HepG2 (cell line): ENCODE results near the gene ESF1. TPM values are rescaled to one million over a fixed set of nuclear protein-coding genes. Genes with fewer than 3 reads are reported as not detected.

Source experiments
- AGO2 ChIP-seq: fragments of 200-400 bp; formaldehyde crosslinking; optimal IDR thresholded peaks from 2 replicates; pipeline ENCODE3; 2017; ENCODE audit warnings: mild to moderate bottlenecking, low read depth, low read length, moderate library complexity
- ATAD3A ChIP-seq: sonication (generic); formaldehyde crosslinking; IDR thresholded peaks from 2 replicates; pipeline ENCODE4 v1.4.0; 2020; ENCODE audit warnings: missing genetic modification reagents
- ATF7 ChIP-seq, 2 experiments: fragments of 450-650 bp in 1 of 2; sonication (generic) in 1 of 2; formaldehyde crosslinking in 1 of 2; IDR thresholded peaks; 2 replicates each; pipeline versions ENCODE4 v1.4.0 to v1.6.1; 2016 to 2020; ENCODE audit warnings: antibody characterized with exemption in 1 of 2, mild to moderate bottlenecking in 1 of 2, missing genetic modification reagents in 1 of 2
- GATAD1 ChIP-seq: IDR thresholded peaks from 2 replicates; pipeline ENCODE4 v1.6.1; 2016; ENCODE audit warnings: missing genetic modification reagents, missing compliant biosample characterization
- ISL2 ChIP-seq: sonication (generic); formaldehyde crosslinking; IDR thresholded peaks from 2 replicates; pipeline ENCODE4 v1.5.0; 2020; ENCODE audit warnings: missing genetic modification reagents
- KDM5A ChIP-seq: fragments of 200-600 bp; sonication (generic); IDR thresholded peaks from 2 replicates; pipeline ENCODE4 v1.7.0; 2018; ENCODE audit warnings: antibody characterized with exemption, mild to moderate bottlenecking, low read length, borderline replicate concordance
- NAIF1 ChIP-seq: sonication (generic); formaldehyde crosslinking; IDR thresholded peaks from 2 replicates; pipeline ENCODE4 v1.5.0; 2020; ENCODE audit warnings: mild to moderate bottlenecking, missing genetic modification reagents, borderline replicate concordance
- NFKBIZ ChIP-seq: IDR thresholded peaks from 2 replicates; pipeline ENCODE4 v1.6.1; 2018; ENCODE audit warnings: missing genetic modification reagents, missing compliant biosample characterization
- NKX3-1 ChIP-seq: sonication (generic); formaldehyde crosslinking; IDR thresholded peaks from 2 replicates; pipeline ENCODE4 v1.5.0; 2020; ENCODE audit warnings: missing genetic modification reagents
- REXO4 ChIP-seq: sonication (generic); formaldehyde crosslinking; IDR thresholded peaks from 2 replicates; pipeline ENCODE4 v1.8.0; 2022; ENCODE audit warnings: missing genetic modification reagents, mild to moderate bottlenecking, borderline replicate concordance
- RFX3 ChIP-seq: IDR thresholded peaks from 2 replicates; pipeline ENCODE4 v1.6.1; 2016; ENCODE audit warnings: missing biosample characterization, missing genetic modification reagents
- SMAD1 ChIP-seq: sonication (generic); formaldehyde crosslinking; IDR thresholded peaks from 2 replicates; pipeline ENCODE4 v1.4.0; 2020; ENCODE audit warnings: missing genetic modification reagents, low read depth, mild to moderate bottlenecking, borderline replicate concordance
- STAT5B ChIP-seq: sonication (generic); formaldehyde crosslinking; IDR thresholded peaks from 2 replicates; pipeline ENCODE4 v1.4.0; 2020; ENCODE audit warnings: missing genetic modification reagents
- SUZ12 ChIP-seq: fragments of 150-350 bp; IDR thresholded peaks from 2 replicates; pipeline ENCODE4 v1.6.1; 2014; ENCODE audit warnings: low read depth, low read length
- TCF7 ChIP-seq: sonication (generic); IDR thresholded peaks from 2 replicates; pipeline ENCODE4 v1.6.1; 2016; ENCODE audit warnings: antibody characterized with exemption, low read depth
- ZFP62 ChIP-seq: sonication (generic); formaldehyde crosslinking; IDR thresholded peaks from 2 replicates; pipeline ENCODE4 v1.4.0; 2020; ENCODE audit warnings: missing genetic modification reagents
- ZNF251 ChIP-seq: sonication (generic); formaldehyde crosslinking; IDR thresholded peaks from 2 replicates; pipeline ENCODE4 v1.9.0; 2021; ENCODE audit warnings: mild to moderate bottlenecking, missing genetic modification reagents
- ZNF264 ChIP-seq: sonication (generic); formaldehyde crosslinking; IDR thresholded peaks from 2 replicates; pipeline ENCODE4 v1.4.0; 2020; ENCODE audit warnings: missing genetic modification reagents
- ZNF317 ChIP-seq: sonication (generic); formaldehyde crosslinking; IDR thresholded peaks from 2 replicates; pipeline ENCODE4 v1.5.0; 2020; ENCODE audit warnings: mild to moderate bottlenecking, missing genetic modification reagents
- ZNF496 ChIP-seq: sonication (generic); formaldehyde crosslinking; IDR thresholded peaks from 2 replicates; pipeline ENCODE4 v1.8.1; 2023; ENCODE audit warnings: mild to moderate bottlenecking, moderate library complexity, missing genetic modification reagents; ENCODE audit not compliant: insufficient replicate concordance
- ZNF530 ChIP-seq: sonication (generic); formaldehyde crosslinking; IDR thresholded peaks from 2 replicates; pipeline ENCODE4 v1.5.0; 2020; ENCODE audit warnings: low read depth, mild to moderate bottlenecking, missing genetic modification reagents
- ZNF614 ChIP-seq: IDR thresholded peaks from 2 replicates; pipeline ENCODE4 v1.6.1; 2018; ENCODE audit warnings: missing biosample characterization, missing genetic modification reagents, inconsistent platforms, borderline replicate concordance
- ZNF749 ChIP-seq: sonication (generic); formaldehyde crosslinking; IDR thresholded peaks from 2 replicates; pipeline ENCODE4 v1.8.0; 2022; ENCODE audit warnings: mild to moderate bottlenecking, missing genetic modification reagents, moderate library complexity, borderline replicate concordance
- ZNF782 ChIP-seq: sonication (generic); formaldehyde crosslinking; IDR thresholded peaks from 2 replicates; pipeline ENCODE4 v1.4.0; 2020; ENCODE audit warnings: missing genetic modification reagents, mild to moderate bottlenecking, borderline replicate concordance
- ZZZ3 ChIP-seq: sonication (generic); formaldehyde crosslinking; IDR thresholded peaks from 2 replicates; pipeline ENCODE4 v1.4.0; 2020; ENCODE audit warnings: missing genetic modification reagents, mild to moderate bottlenecking, borderline replicate concordance
- polyA plus RNA-seq, 8 experiments: library from polyadenylated mRNA; depleted of rRNA in 3 of 8; stranded (reverse) in 7 of 8; unstranded in 1 of 8; fragments of >200 nt; fragmentation: Illumina TruSeq in 4 of 8; extraction: Trizol in 4 of 8; gene quantifications; 2 replicates each; pipeline versions ENCODE4 v1.2.1 to v1.2.3, GENCODE V29; 2011 to 2016; ENCODE audit warnings: low read depth in 4 of 8, missing spikeins in 1 of 8, mixed read lengths in 1 of 8; ENCODE audit not compliant: insufficient read depth in 1 of 8
- total RNA-seq, 5 experiments: library from RNA; depleted of rRNA; stranded (reverse); fragments of >200 nt; fragmentation: Illumina TruSeq; extraction: Trizol; gene quantifications; 2 replicates each; pipeline ENCODE4 v1.2.3, GENCODE V29; 2016; ENCODE audit warnings: low read depth in 1 of 5
- TF ChIP-seq, protein P1 (sequence below): sonication (generic); formaldehyde crosslinking; IDR thresholded peaks from 2 replicates; pipeline ENCODE4 v1.5.0; 2020; ENCODE audit warnings: missing genetic modification reagents, mild to moderate bottlenecking, borderline replicate concordance
- TF ChIP-seq, protein P2 (sequence below): sonication (generic); formaldehyde crosslinking; IDR thresholded peaks from 2 replicates; pipeline ENCODE4 v1.8.0; 2022; ENCODE audit warnings: mild to moderate bottlenecking, missing genetic modification reagents, moderate library complexity
- TF ChIP-seq, protein P3 (sequence below): sonication (generic); formaldehyde crosslinking; IDR thresholded peaks from 2 replicates; pipeline ENCODE4 v1.5.1; 2020; ENCODE audit warnings: mild to moderate bottlenecking, missing genetic modification reagents, moderate library complexity

Gene ESF1
- total and polyA plus RNA-seq, 2 of the 13 experiments (the other 11 are each of a cell fraction or from before 2014, with no cell fraction given), result 7.3 to 66.9 TPM

DNA sequence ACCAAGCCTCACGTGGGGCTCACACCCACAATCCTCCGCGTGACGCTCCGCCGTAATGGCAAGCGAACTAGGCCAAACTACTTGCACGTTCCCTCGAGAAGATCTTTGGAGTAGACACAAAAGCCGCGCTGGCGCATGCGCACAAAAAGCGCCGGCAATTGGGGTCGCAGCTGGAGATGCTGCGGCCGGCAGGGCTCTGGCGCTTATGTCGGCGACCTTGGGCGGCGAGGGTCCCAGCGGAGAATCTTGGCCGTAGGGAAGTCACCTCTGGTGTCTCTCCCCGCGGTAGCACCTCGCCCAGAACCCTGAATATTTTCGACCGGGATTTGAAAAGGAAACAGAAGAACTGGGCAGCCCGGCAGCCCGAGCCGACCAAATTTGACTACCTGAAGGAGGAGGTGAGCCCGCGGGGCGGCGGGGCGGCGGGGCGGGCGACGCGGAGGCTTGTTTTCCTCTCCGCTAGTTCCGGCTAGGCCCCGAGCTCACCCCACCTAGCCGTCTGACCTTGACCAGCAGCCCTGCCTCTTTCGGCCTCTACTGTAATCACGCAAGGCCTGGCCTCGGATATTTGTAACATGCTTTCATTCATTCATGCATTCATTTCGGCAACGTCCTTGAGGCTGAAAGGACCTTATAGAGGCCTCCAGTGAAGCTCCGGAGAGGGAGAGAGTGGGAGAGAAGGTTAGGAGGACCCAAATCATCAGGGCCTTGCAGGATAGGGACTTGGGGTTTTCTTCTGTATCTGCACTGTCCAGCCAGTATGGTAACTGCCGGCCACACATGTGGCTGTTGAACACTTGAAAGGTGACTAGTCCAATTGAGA is at the start of gene ESF1, which contains the start of gene NDUFAF5 (continued):
- TF ChIP-seq, protein P1, sequence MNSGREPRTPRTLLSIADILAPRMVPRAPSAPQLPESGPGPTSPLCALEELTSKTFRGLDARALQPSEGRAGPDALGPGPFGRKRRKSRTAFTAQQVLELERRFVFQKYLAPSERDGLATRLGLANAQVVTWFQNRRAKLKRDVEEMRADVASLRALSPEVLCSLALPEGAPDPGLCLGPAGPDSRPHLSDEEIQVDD (CRISPR knock-in tag), result peak; percentile 49; the same call in 1 of the 2 replicates
- TF ChIP-seq ZNF782 (CRISPR knock-in tag), result peak; percentile 61
- peak; percentile 97 for TF ChIP-seq STAT5B (CRISPR knock-in tag)
- TF ChIP-seq AGO2, result peak; percentile 83
- TF ChIP-seq ZZZ3 (CRISPR knock-in tag), result peak; percentile 97
- no peak; the same call in 1 of the 2 replicates for TF ChIP-seq RFX3 (CRISPR knock-in tag)
- TF ChIP-seq, protein P2, sequence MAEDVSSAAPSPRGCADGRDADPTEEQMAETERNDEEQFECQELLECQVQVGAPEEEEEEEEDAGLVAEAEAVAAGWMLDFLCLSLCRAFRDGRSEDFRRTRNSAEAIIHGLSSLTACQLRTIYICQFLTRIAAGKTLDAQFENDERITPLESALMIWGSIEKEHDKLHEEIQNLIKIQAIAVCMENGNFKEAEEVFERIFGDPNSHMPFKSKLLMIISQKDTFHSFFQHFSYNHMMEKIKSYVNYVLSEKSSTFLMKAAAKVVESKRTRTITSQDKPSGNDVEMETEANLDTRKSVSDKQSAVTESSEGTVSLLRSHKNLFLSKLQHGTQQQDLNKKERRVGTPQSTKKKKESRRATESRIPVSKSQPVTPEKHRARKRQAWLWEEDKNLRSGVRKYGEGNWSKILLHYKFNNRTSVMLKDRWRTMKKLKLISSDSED, result 0 out of 2 replicates have a peak, but pooled peaks have one; percentile 13
- TF ChIP-seq ZFP62 (CRISPR knock-in tag), result no peak
- TF ChIP-seq ZNF496 (CRISPR knock-in tag), result peak; percentile 50
- peak; percentile 99 for TF ChIP-seq GATAD1 (CRISPR knock-in tag)
- no peak for TF ChIP-seq ZNF530 (CRISPR knock-in tag)
- peak; percentile 76; the same call in 1 of the 2 replicates for TF ChIP-seq SMAD1 (CRISPR knock-in tag)
- TF ChIP-seq ZNF264, result peak; percentile 80; the same call in 1 of the 2 replicates
- peak; percentile 98 for TF ChIP-seq NFKBIZ (CRISPR knock-in tag)
- TF ChIP-seq REXO4, result no peak
- TF ChIP-seq ZNF317 (CRISPR knock-in tag), result peak; percentile 78; the same call in 1 of the 2 replicates
- TF ChIP-seq ZNF251 (CRISPR knock-in tag), result peak; percentile 52; the same call in 1 of the 2 replicates
- TF ChIP-seq, protein P3, sequence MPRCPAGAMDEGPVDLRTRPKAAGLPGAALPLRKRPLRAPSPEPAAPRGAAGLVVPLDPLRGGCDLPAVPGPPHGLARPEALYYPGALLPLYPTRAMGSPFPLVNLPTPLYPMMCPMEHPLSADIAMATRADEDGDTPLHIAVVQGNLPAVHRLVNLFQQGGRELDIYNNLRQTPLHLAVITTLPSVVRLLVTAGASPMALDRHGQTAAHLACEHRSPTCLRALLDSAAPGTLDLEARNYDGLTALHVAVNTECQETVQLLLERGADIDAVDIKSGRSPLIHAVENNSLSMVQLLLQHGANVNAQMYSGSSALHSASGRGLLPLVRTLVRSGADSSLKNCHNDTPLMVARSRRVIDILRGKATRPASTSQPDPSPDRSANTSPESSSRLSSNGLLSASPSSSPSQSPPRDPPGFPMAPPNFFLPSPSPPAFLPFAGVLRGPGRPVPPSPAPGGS, result peak; percentile 75
- TF ChIP-seq ZNF749 (CRISPR knock-in tag), result peak; percentile 94
- no peak for TF ChIP-seq ATAD3A (CRISPR knock-in tag)
- TF ChIP-seq NKX3-1, result peak; percentile 93
- TF ChIP-seq ISL2, result peak; percentile 72
- peak; percentile 70 for TF ChIP-seq SUZ12
- peak; percentile 41; the same call in 1 of the 2 replicates for TF ChIP-seq TCF7
- no peak for TF ChIP-seq ATF7 (IDR thresholded peaks at IDR 0.05)
- TF ChIP-seq ATF7 (CRISPR knock-in tag; IDR thresholded peaks at IDR 0.05), result no peak
- TF ChIP-seq NAIF1 (CRISPR knock-in tag), result peak; percentile 75; the same call in 1 of the 2 replicates
- peak; percentile 98 for TF ChIP-seq ZNF614 (CRISPR knock-in tag)
- TF ChIP-seq KDM5A, result peak; percentile 95
